Liver (tissue), 9 donors: ENCODE results near the gene SPATA32. TPM values are rescaled to one million over a fixed set of nuclear protein-coding genes. Genes with fewer than 3 reads are reported as not detected.

Experiments used
- DNase-seq: peaks from one replicate; pipeline ENCODE4 v3.0.0-alpha.2; 2017; ENCODE audit warnings: low spot score
- H3K27ac ChIP-seq, 2 donors: one replicate each; pipeline ENCODE4 v1.7.0; 2013; ENCODE audit warnings: inconsistent platforms in 2 of 2, low read length in 2 of 2, control low read depth in 1 of 2, low read depth in 1 of 2, mild to moderate bottlenecking in 1 of 2
- H3K27me3 ChIP-seq, 4 donors: one replicate each; pipeline versions ENCODE4 v1.6.1 to v1.7.0; 2013; ENCODE audit warnings: low read length in 3 of 4, inconsistent platforms in 1 of 4, mild to moderate bottlenecking in 1 of 4, moderate library complexity in 1 of 4; ENCODE audit not compliant: control insufficient read depth in 4 of 4, insufficient read depth in 4 of 4
- H3K36me3 ChIP-seq, 4 donors: one replicate each; pipeline versions ENCODE4 v1.6.1 to v1.7.0; 2013; ENCODE audit warnings: low read length in 3 of 4, mild to moderate bottlenecking in 3 of 4, low read depth in 1 of 4, moderate library complexity in 1 of 4; ENCODE audit not compliant: control insufficient read depth in 4 of 4, insufficient read depth in 3 of 4
- H3K4me1 ChIP-seq, 4 donors: one replicate each; pipeline versions ENCODE4 v1.6.1 to v1.7.0; 2013; ENCODE audit warnings: low read length in 3 of 4, mild to moderate bottlenecking in 3 of 4, moderate library complexity in 1 of 4; ENCODE audit not compliant: control insufficient read depth in 4 of 4, insufficient read depth in 4 of 4
- H3K4me3 ChIP-seq, 3 donors: one replicate each; pipeline versions ENCODE4 v1.6.1 to v1.7.0; 2013; ENCODE audit warnings: low read length in 3 of 3, control low read depth in 1 of 3, low read depth in 1 of 3, mild to moderate bottlenecking in 1 of 3
- H3K9ac ChIP-seq, 2 donors: one replicate each; pipeline ENCODE4 v1.7.0; 2013; ENCODE audit warnings: low read length in 2 of 2, mild to moderate bottlenecking in 2 of 2, moderate library complexity in 2 of 2, control low read depth in 1 of 2, low read depth in 1 of 2
- H3K9me3 ChIP-seq, 4 donors: one replicate each; pipeline versions ENCODE4 v1.6.1 to v1.7.0; 2013; ENCODE audit warnings: low read length in 3 of 4; ENCODE audit not compliant: control insufficient read depth in 4 of 4
- EGR1 ChIP-seq, 2 donors: IDR thresholded peaks; 2 replicates each; pipeline ENCODE4 v1.6.1; 2016 to 2018; ENCODE audit warnings: antibody characterized with exemption in 2 of 2, low read depth in 2 of 2
- FOXA1 ChIP-seq: IDR thresholded peaks from 2 replicates; pipeline ENCODE4 v1.6.1; 2016; ENCODE audit warnings: antibody characterized with exemption
- FOXA2 ChIP-seq: IDR thresholded peaks from 2 replicates; pipeline ENCODE4 v1.6.1; 2016; ENCODE audit warnings: antibody characterized with exemption
- GABPA ChIP-seq, 2 donors: IDR thresholded peaks in 1 of 2; conservative IDR thresholded peaks in 1 of 2; 2 replicates each; pipeline ENCODE4 v1.6.1; 2016; ENCODE audit warnings: antibody characterized with exemption in 2 of 2, mild to moderate bottlenecking in 1 of 2, moderate library complexity in 1 of 2
- HNF4A ChIP-seq, 2 donors: conservative IDR thresholded peaks; 2 replicates each; pipeline ENCODE4 v1.6.1; 2016; ENCODE audit warnings: antibody characterized with exemption in 2 of 2, mild to moderate bottlenecking in 2 of 2
- HNF4G ChIP-seq: IDR thresholded peaks from 2 replicates; pipeline ENCODE4 v1.6.1; 2016; ENCODE audit warnings: antibody characterized with exemption
- JUND ChIP-seq, 2 donors: IDR thresholded peaks; 2 replicates each; pipeline ENCODE4 v1.6.1; 2016; ENCODE audit warnings: antibody characterized with exemption in 2 of 2
- NR2F2 ChIP-seq: IDR thresholded peaks from 2 replicates; pipeline ENCODE4 v1.6.1; 2016; ENCODE audit warnings: antibody characterized with exemption
- RAD21 ChIP-seq, 2 donors: IDR thresholded peaks; 2 replicates each; pipeline ENCODE4 v1.6.1; 2016; ENCODE audit warnings: antibody characterized with exemption in 2 of 2, mild to moderate bottlenecking in 2 of 2
- RXRA ChIP-seq, 2 donors: IDR thresholded peaks; 2 replicates each; pipeline ENCODE4 v1.6.1; 2017 to 2018; ENCODE audit warnings: antibody characterized with exemption in 2 of 2, mild to moderate bottlenecking in 1 of 2
- SP1 ChIP-seq: IDR thresholded peaks from 2 replicates; pipeline ENCODE4 v1.6.1; 2018; ENCODE audit warnings: antibody characterized with exemption, mild to moderate bottlenecking
- TAF1 ChIP-seq: conservative IDR thresholded peaks from 2 replicates; pipeline ENCODE4 v1.6.1; 2016; ENCODE audit warnings: antibody characterized with exemption, mild to moderate bottlenecking
- YY1 ChIP-seq: IDR thresholded peaks from 2 replicates; pipeline ENCODE4 v1.6.1; 2016; ENCODE audit warnings: antibody characterized with exemption, mild to moderate bottlenecking
- WGBS: extraction: QIAGEN DNeasy Blood & Tissue Kit; methylation state at CpG from one replicate; pipeline ENCODE4 v1.1.7; 2013; 5-methylcytosine and 5-hydroxymethylcytosine counted together
- polyA plus RNA-seq, 2 donors: library from polyadenylated mRNA; stranded (reverse) in 1 of 2; unstranded in 1 of 2; fragments of 200-250 nt in 1 of 2; fragments of >200 nt in 1 of 2; fragmentation: Nextera tagmentation in 1 of 2; extraction: Ambion mirVana in 1 of 2; gene quantifications; one replicate each; pipeline versions ENCODE4 v1.2.1 to v1.2.3, GENCODE V29; 2013 to 2015
- total RNA-seq, 2 donors: library from RNA; depleted of rRNA; stranded (reverse); fragments of >200 nt; gene quantifications; one replicate each; pipeline ENCODE4 v1.2.3, GENCODE V29; 2014
- TF ChIP-seq, protein P1 (sequence below): IDR thresholded peaks from 2 replicates; pipeline ENCODE4 v1.6.1; 2016; ENCODE audit warnings: antibody characterized with exemption
- TF ChIP-seq, protein P2 (sequence below): IDR thresholded peaks from 2 replicates; pipeline ENCODE4 v1.6.1; 2016; ENCODE audit warnings: antibody characterized with exemption, mild to moderate bottlenecking
- TF ChIP-seq, protein P3 (sequence below): IDR thresholded peaks from 2 replicates; pipeline ENCODE4 v1.6.1; 2016; ENCODE audit warnings: antibody characterized with exemption
- TF ChIP-seq, protein P4 (sequence below): IDR thresholded peaks from 2 replicates; pipeline ENCODE4 v1.6.1; 2016; ENCODE audit warnings: antibody characterized with exemption
- TF ChIP-seq, protein P5 (sequence below): fragments of 150-350 bp; IDR thresholded peaks from 2 replicates; pipeline ENCODE4 v1.5.1; 2017; ENCODE audit warnings: improper control_type of control experiment, low read depth, low read length; ENCODE audit not compliant: missing input control
- donor health status: healthy.
- donor health status: healthy.
- donor health status: healthy.
- donor health status: healthy.
- donor health status: healthy.

SPATA32 gene
- total and polyA plus RNA-seq, 4 donors: not detected

DNA sequence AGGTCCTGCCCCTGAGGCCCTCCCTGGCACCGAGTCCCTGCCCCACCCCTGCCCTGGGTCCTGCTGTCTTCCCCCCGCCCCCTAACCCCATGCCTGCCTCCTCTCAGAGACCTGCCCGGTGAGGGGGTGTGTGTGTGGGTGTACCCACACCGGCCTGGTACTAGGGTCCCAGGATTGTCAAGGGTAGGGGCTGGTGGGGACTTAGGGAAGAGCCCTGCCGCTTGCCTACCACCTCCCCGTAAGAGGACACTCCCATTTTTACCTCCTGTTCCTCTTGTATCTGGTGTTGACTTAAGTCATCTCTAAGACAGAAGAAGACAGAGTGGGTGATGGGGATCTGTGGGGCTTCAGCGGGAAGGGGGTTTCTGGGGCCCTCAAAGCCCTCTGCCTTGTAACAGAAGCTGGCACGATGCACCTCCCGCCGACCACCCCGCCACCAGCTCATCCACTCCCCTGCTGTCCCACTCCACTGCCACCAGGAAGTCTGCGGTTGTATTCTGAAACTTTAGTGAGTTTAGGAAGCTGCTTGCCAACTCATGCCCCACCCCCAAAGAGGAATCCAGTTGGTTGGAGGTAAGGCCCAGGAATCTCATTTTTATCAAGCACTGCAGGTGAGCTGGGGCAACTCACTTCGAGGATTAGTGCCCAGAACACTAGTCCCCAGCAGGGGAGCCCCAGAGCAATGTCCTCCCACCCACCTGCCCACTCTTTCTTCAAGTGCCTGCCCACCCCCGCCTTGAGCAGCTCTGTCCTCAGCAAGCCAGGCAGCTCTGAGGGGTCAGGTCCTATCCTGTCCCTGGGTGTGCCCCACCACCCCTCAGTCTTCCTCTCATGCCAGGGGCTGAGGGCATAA lies 5.6 kb downstream of the SPATA32 start:
- TF ChIP-seq GABPA (IDR thresholded peaks at IDR 0.05 in 1 of 2, conservative IDR thresholded peaks at IDR 0.05 in 1 of 2) (no peak), TAF1 (no peak), RAD21 (IDR thresholded peaks at IDR 0.05) (no peak), SP1 (no peak), HNF4G (no peak), JUND (IDR thresholded peaks at IDR 0.05) (no peak), FOXA1 (no peak), EGR1 (IDR thresholded peaks at IDR 0.05; ENCODE audit: low read depth in 2 of 2) (no peak), FOXA2 (no peak), NR2F2 (no peak), YY1 (no peak), HNF4A (conservative IDR thresholded peaks at IDR 0.05) (no peak), RXRA (IDR thresholded peaks at IDR 0.05) (no peak)
- TF ChIP-seq, protein P1, sequence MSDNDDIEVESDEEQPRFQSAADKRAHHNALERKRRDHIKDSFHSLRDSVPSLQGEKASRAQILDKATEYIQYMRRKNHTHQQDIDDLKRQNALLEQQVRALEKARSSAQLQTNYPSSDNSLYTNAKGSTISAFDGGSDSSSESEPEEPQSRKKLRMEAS: no peak
- TF ChIP-seq, protein P2, sequence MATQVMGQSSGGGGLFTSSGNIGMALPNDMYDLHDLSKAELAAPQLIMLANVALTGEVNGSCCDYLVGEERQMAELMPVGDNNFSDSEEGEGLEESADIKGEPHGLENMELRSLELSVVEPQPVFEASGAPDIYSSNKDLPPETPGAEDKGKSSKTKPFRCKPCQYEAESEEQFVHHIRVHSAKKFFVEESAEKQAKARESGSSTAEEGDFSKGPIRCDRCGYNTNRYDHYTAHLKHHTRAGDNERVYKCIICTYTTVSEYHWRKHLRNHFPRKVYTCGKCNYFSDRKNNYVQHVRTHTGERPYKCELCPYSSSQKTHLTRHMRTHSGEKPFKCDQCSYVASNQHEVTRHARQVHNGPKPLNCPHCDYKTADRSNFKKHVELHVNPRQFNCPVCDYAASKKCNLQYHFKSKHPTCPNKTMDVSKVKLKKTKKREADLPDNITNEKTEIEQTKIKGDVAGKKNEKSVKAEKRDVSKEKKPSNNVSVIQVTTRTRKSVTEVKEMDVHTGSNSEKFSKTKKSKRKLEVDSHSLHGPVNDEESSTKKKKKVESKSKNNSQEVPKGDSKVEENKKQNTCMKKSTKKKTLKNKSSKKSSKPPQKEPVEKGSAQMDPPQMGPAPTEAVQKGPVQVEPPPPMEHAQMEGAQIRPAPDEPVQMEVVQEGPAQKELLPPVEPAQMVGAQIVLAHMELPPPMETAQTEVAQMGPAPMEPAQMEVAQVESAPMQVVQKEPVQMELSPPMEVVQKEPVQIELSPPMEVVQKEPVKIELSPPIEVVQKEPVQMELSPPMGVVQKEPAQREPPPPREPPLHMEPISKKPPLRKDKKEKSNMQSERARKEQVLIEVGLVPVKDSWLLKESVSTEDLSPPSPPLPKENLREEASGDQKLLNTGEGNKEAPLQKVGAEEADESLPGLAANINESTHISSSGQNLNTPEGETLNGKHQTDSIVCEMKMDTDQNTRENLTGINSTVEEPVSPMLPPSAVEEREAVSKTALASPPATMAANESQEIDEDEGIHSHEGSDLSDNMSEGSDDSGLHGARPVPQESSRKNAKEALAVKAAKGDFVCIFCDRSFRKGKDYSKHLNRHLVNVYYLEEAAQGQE: no peak
- TF ChIP-seq, protein P3, sequence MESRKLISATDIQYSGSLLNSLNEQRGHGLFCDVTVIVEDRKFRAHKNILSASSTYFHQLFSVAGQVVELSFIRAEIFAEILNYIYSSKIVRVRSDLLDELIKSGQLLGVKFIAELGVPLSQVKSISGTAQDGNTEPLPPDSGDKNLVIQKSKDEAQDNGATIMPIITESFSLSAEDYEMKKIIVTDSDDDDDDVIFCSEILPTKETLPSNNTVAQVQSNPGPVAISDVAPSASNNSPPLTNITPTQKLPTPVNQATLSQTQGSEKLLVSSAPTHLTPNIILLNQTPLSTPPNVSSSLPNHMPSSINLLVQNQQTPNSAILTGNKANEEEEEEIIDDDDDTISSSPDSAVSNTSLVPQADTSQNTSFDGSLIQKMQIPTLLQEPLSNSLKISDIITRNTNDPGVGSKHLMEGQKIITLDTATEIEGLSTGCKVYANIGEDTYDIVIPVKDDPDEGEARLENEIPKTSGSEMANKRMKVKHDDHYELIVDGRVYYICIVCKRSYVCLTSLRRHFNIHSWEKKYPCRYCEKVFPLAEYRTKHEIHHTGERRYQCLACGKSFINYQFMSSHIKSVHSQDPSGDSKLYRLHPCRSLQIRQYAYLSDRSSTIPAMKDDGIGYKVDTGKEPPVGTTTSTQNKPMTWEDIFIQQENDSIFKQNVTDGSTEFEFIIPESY: no peak
- TF ChIP-seq, protein P4, sequence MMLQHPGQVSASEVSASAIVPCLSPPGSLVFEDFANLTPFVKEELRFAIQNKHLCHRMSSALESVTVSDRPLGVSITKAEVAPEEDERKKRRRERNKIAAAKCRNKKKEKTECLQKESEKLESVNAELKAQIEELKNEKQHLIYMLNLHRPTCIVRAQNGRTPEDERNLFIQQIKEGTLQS: no peak
- 85% methylated on average over 14 of the region's 14 CpGs for WGBS
- Histone ChIP-seq H3K4me3 (no peak overlapping the region), H3K4me1 (peaks cover 0 to 3% (median 1%) of the 10 kb centered on the region in 4 donors), H3K27ac (no peak overlapping the region), H3K9ac (no peak overlapping the region), H3K36me3 (no peaks in the 10 kb centered on the region), H3K9me3 (no peaks in the 10 kb centered on the region), H3K27me3 (no peaks in the 10 kb centered on the region)
- no peak for DNase-seq

DNA sequence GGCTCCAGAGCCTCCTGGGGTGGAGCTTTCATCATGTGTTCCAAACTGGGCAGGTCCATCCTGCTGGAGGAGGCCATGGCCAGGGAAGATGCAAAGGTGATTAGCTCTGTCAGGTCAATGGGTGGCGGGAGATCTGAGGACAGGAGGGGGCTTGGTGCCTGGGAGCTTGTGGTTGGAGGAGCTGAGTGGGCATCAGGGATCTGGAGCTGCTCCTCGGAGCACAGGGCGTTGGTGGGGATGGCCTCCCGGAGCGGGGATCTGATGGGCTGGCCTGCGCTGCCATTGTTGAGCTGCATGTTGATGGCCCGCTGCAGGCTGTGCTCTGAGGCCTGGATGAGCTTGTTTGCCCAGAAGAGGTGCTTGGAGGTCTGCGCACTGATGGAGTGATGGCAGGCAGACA lies 6.5 kb downstream of the SPATA32 start:
- no peaks in the 10 kb centered on the region for H3K4me1 ChIP-seq
- no peak overlapping the region for H3K9ac ChIP-seq
- 96% methylated on average over 8 of the region's 8 CpGs for WGBS
- no peak overlapping the region for H3K4me3 ChIP-seq
- no peaks in the 10 kb centered on the region for H3K36me3 ChIP-seq
- no peak for DNase-seq
- H3K9me3 ChIP-seq: no peaks in the 10 kb centered on the region
- no peaks in the 10 kb centered on the region for H3K27me3 ChIP-seq
- H3K27ac ChIP-seq: no peak overlapping the region
- TF ChIP-seq EGR1 (IDR thresholded peaks at IDR 0.05; ENCODE audit: low read depth in 2 of 2) (no peak), HNF4G (no peak), HNF4A (conservative IDR thresholded peaks at IDR 0.05) (no peak), YY1 (no peak)
- TF ChIP-seq, protein P4: no peak
- TF ChIP-seq, protein P2: no peak
- TF ChIP-seq, protein P5, sequence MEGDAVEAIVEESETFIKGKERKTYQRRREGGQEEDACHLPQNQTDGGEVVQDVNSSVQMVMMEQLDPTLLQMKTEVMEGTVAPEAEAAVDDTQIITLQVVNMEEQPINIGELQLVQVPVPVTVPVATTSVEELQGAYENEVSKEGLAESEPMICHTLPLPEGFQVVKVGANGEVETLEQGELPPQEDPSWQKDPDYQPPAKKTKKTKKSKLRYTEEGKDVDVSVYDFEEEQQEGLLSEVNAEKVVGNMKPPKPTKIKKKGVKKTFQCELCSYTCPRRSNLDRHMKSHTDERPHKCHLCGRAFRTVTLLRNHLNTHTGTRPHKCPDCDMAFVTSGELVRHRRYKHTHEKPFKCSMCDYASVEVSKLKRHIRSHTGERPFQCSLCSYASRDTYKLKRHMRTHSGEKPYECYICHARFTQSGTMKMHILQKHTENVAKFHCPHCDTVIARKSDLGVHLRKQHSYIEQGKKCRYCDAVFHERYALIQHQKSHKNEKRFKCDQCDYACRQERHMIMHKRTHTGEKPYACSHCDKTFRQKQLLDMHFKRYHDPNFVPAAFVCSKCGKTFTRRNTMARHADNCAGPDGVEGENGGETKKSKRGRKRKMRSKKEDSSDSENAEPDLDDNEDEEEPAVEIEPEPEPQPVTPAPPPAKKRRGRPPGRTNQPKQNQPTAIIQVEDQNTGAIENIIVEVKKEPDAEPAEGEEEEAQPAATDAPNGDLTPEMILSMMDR: no peak
